Measurements from ENCODE around the gene IGFBP1.

The IGFBP1 gene

DNA sequence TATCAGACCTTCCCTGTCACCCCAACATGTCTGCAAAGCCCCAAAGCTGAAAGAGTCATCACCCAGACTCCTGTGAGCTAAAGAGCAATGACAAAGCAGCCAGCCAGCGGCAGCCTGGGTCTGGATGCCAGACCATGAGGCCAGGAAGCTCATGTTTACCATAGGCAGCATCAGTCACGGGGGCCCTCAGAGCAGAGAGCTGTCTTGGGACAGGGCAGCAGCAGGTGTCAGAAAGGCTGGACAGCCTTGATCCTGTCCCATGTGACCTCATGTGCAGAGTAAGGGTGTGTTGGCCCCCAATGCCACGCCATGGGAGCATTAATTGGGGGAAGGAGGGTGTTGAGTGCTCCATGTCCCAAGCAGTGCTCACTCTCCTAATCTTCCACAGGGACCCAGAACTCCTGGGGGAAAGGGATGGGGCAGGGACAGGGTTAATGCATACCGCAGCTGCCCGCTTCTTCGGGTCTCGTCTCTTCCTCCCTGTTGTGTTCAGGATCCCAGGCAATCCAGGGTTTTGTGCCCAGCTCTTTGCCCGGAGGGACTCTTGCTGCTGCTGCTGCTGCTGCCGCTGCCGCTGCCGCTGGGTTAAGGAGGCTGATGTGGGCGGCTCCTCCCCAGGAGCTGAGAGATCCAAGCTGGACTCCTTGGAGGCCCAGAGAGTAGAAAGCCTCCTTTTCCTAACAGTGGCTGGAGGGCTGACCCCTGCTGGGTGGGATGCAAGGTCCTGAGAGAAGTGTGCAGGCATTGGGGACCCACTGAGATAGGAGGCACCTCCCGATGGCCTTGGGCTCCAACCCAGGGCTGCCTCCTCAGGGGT is 22.5 kb upstream of the IGFBP1 start:
- Histone ChIP-seq H3K4me3 (ENCODE audit: low read depth in 1 of 2, low read length in 2 of 2) (no peak overlapping the region), H3K9me3 (ENCODE audit: control insufficient read depth in 1 of 2, low read length in 2 of 2) (no peaks in the 10 kb centered on the region), H3K9ac (ENCODE audit: low read depth in 1 of 2, low read length in 2 of 2) (no peak overlapping the region), H3K27ac (ENCODE audit: low read depth, low read length) (no peak overlapping the region), H3K4me1 (ENCODE audit: control insufficient read depth in 1 of 2, insufficient read depth in 2 of 2, low read length in 2 of 2) (no peaks in the 10 kb centered on the region), H3K27me3 (ENCODE audit: control insufficient read depth in 1 of 2, insufficient read depth in 2 of 2, low read length in 2 of 2) (peaks cover 2 to 5% of the 10 kb centered on the region in 2 donors), H3K36me3 (ENCODE audit: control insufficient read depth in 1 of 2, insufficient read depth in 2 of 2, low read length in 2 of 2) (no peaks in the 10 kb centered on the region)

DNA sequence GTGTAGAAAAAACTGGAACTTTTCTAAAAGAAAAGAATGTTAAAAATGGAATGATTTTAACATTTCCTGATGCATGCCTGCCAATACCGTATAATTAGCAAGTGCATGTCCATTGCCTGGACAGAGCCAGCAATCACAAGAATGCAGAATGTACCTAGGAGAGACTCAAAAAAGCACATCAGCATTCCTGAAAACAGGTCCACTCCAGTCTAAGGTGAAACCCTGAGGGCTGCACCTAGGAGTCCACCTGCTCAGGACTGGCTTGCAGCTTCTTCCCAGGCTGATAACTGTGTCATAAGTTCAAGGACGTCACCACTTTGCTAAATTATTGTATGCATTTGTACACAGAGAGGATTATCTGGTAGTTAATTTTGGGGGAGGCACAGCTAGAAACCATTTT is 20.8 kb upstream of the IGFBP1 start:
- H3K27me3 ChIP-seq (ENCODE audit: control insufficient read depth in 1 of 2, insufficient read depth in 2 of 2, low read length in 2 of 2), result peaks cover 2 to 5% of the 10 kb centered on the region in 2 donors
- H3K9ac ChIP-seq (ENCODE audit: low read depth in 1 of 2, low read length in 2 of 2), result no peak overlapping the region
- no peaks in the 10 kb centered on the region for H3K36me3 ChIP-seq (ENCODE audit: control insufficient read depth in 1 of 2, insufficient read depth in 2 of 2, low read length in 2 of 2)
- no peak overlapping the region for H3K27ac ChIP-seq (ENCODE audit: low read depth, low read length)
- no peak overlapping the region for H3K4me3 ChIP-seq (ENCODE audit: low read depth in 1 of 2, low read length in 2 of 2)
- no peaks in the 10 kb centered on the region for H3K4me1 ChIP-seq (ENCODE audit: control insufficient read depth in 1 of 2, insufficient read depth in 2 of 2, low read length in 2 of 2)
- no peaks in the 10 kb centered on the region for H3K9me3 ChIP-seq (ENCODE audit: control insufficient read depth in 1 of 2, low read length in 2 of 2)

DNA sequence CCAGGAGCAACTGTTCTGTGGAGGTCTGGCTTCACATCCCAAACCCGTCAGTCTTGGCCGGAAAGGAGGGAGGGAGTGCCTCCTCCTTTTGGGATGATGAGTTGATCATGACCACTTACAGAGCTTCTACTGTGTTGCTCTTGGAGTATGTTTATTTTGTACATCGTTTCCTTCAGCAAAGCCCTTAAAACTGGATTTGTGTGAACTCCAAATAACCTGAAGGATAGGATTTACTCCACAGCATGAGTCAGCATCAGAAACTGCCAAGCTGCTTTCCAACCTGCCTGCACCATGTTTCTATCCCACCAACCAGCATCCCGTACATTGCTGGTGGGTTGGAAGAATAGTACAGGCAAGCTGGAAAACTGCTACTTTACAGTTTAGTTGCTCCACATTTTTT is 18.9 kb upstream of the IGFBP1 start:
- Histone ChIP-seq H3K9ac (ENCODE audit: low read depth in 1 of 2, low read length in 2 of 2) (no peak overlapping the region), H3K27ac (ENCODE audit: low read depth, low read length) (no peak overlapping the region), H3K36me3 (ENCODE audit: control insufficient read depth in 1 of 2, insufficient read depth in 2 of 2, low read length in 2 of 2) (no peaks in the 10 kb centered on the region), H3K9me3 (ENCODE audit: control insufficient read depth in 1 of 2, low read length in 2 of 2) (no peaks in the 10 kb centered on the region), H3K4me3 (ENCODE audit: low read depth in 1 of 2, low read length in 2 of 2) (no peak overlapping the region), H3K27me3 (ENCODE audit: control insufficient read depth in 1 of 2, insufficient read depth in 2 of 2, low read length in 2 of 2) (peaks cover 2 to 5% of the 10 kb centered on the region in 2 donors), H3K4me1 (ENCODE audit: control insufficient read depth in 1 of 2, insufficient read depth in 2 of 2, low read length in 2 of 2) (no peaks in the 10 kb centered on the region)

DNA sequence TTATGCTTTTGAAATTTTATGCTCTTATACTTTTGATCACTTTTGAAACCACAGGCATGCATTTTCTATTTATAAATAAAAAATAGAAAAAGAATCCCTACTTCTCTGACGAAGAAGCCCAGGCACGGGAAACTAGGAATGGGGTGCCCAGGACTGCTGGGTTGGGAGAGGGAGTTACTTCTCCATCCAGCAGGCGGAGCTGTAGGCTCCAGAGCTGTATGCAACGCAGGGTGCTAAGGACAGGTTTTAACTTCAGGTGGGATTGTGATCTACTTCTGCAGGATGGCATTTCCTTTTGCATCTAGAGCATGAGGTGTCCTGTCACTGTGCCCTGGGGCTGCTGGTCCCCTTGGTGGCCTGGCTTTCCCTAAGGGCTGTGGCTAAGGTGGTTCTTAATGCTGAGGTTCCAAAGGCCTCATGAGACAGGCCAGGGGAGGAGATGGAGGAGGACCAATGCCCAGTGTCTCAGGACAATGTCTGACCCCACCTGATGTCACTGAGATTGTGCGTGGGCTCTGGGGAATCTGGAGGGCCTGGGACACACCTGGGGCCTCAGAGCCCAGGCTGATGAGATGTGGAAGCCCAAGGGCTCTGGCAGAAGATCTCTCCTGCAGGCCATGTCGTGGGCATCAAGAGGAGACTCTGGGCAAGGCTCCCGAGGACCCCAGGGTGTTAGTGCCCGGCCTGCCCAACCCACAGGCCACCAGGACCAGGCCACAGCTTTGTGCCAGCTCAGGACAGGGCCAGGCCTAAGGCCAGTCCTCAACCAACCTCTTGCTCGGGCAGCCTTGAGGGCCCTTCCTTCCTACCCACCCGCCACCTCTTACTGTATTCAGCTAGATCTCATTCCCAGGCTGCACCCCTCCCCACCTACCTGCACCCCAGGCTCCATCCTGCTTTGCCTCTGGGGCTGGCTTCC is 15.9 kb upstream of the IGFBP1 start:
- H3K9me3 ChIP-seq (ENCODE audit: control insufficient read depth in 1 of 2, low read length in 2 of 2), result no peaks in the 10 kb centered on the region

DNA sequence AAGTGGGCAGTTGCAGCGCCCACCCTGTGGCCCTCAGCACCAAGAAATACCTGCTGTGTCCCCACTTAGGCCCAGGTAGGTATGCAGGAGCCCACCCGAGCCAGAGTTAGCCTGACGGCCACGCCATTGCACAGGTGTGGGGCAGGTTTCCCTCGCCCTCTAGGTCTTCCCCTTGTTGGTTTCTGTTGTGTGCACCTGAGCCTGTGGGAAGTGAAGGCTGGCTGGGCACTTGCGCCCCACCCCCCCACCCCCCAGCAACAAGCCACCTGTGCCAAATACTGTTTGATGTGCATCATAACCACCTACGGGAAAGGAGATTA is 15.3 kb upstream of the IGFBP1 start, which contains the start of gene CCDC201:
Gene CCDC201 (minus strand): TSS at position 48 of the 320 bp plus-strand sequence. CDS start 75 bp downstream, outside the sequence.
- H3K9ac ChIP-seq (ENCODE audit: low read depth in 1 of 2, low read length in 2 of 2), result no peak within 1 kb of the TSS
- peaks cover 2 to 5% of the 10 kb centered on the region in 2 donors for H3K27me3 ChIP-seq (ENCODE audit: control insufficient read depth in 1 of 2, insufficient read depth in 2 of 2, low read length in 2 of 2)
- no peak within 1 kb of the TSS for H3K4me3 ChIP-seq (ENCODE audit: low read depth in 1 of 2, low read length in 2 of 2)
- H3K4me1 ChIP-seq (ENCODE audit: control insufficient read depth in 1 of 2, insufficient read depth in 2 of 2, low read length in 2 of 2), result no peaks in the 10 kb centered on the region
- H3K36me3 ChIP-seq (ENCODE audit: control insufficient read depth in 1 of 2, insufficient read depth in 2 of 2, low read length in 2 of 2), result no peaks in the 10 kb centered on the region
- H3K27ac ChIP-seq (ENCODE audit: low read depth, low read length), result no peak within 1 kb of the TSS
- no peaks in the 10 kb centered on the region for H3K9me3 ChIP-seq (ENCODE audit: control insufficient read depth in 1 of 2, low read length in 2 of 2)

More for the DNA sequence above, 15.9 kb upstream of the IGFBP1 start:
- peaks cover 2 to 5% of the 10 kb centered on the region in 2 donors for H3K27me3 ChIP-seq (ENCODE audit: control insufficient read depth in 1 of 2, insufficient read depth in 2 of 2, low read length in 2 of 2)
- no peaks in the 10 kb centered on the region for H3K4me1 ChIP-seq (ENCODE audit: control insufficient read depth in 1 of 2, insufficient read depth in 2 of 2, low read length in 2 of 2)
- no peak overlapping the region for H3K4me3 ChIP-seq (ENCODE audit: low read depth in 1 of 2, low read length in 2 of 2)
- no peak overlapping the region for H3K9ac ChIP-seq (ENCODE audit: low read depth in 1 of 2, low read length in 2 of 2)
- no peak overlapping the region for H3K27ac ChIP-seq (ENCODE audit: low read depth, low read length)
- no peaks in the 10 kb centered on the region for H3K36me3 ChIP-seq (ENCODE audit: control insufficient read depth in 1 of 2, insufficient read depth in 2 of 2, low read length in 2 of 2)

DNA sequence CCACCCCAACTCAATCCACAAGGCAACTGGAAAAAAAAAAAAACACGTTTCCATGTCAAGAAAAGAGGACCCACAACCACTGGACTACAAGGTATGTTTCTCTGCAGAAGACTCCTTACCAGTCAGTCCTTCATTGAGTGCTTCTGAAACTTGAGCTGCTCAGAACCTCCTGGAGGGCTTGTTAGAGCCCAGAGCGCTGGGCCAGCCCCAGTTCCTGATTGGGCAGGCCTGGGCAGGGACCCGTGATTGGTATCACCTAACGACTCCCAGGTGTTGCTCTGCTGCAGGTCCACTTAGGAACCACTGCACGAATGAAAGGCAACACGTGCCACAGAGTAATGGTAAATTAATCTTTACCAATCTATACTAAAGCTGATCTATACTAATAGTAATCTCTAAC is 14.9 kb upstream of the IGFBP1 start:
- H3K4me3 ChIP-seq (ENCODE audit: low read depth in 1 of 2, low read length in 2 of 2), result no peak overlapping the region
- H3K4me1 ChIP-seq (ENCODE audit: control insufficient read depth in 1 of 2, insufficient read depth in 2 of 2, low read length in 2 of 2), result no peaks in the 10 kb centered on the region
- H3K27ac ChIP-seq (ENCODE audit: low read depth, low read length), result no peak overlapping the region
- H3K9me3 ChIP-seq (ENCODE audit: control insufficient read depth in 1 of 2, low read length in 2 of 2), result no peaks in the 10 kb centered on the region
- no peak overlapping the region for H3K9ac ChIP-seq (ENCODE audit: low read depth in 1 of 2, low read length in 2 of 2)
- peaks cover 0 to 5% of the 10 kb centered on the region in 2 donors for H3K27me3 ChIP-seq (ENCODE audit: control insufficient read depth in 1 of 2, insufficient read depth in 2 of 2, low read length in 2 of 2)
- no peaks in the 10 kb centered on the region for H3K36me3 ChIP-seq (ENCODE audit: control insufficient read depth in 1 of 2, insufficient read depth in 2 of 2, low read length in 2 of 2)

DNA sequence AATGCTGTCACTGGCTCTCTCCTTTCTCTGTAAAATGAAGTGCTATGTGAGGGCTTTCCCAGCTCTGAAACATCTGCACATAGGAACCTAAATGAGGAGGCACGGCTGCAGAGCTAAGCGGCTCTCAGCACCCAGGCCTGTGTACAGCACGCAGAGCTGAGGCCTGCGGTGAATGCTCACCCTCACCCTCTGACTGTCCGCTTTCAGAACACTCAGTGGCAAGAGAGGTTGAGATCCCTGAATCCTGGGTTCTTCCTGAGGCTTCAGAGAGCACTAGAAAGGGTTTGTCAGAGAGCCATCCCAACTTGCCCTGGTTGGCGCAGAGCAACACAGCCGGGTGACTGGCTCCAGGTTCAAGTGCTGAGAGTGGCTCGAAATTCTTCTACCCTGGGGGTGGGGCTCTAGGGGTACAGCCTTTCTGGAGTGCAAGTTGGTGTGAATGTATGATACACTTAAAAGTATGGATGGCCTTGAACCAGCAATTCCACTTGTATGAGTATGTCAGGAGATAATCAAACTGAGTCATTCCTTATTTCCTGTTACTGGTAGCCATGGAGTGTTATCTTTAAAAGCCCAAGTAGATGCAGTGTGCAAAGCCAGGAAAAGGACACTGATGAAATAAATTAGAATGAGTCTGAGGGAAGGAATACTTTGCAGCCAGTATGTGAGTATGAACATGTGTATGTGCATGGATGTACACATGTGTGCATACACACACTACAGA is 13.7 kb upstream of the IGFBP1 start:
- Histone ChIP-seq H3K27me3 (ENCODE audit: control insufficient read depth in 1 of 2, insufficient read depth in 2 of 2, low read length in 2 of 2) (peaks cover 0 to under 1% of the 10 kb centered on the region in 2 donors), H3K9ac (ENCODE audit: low read depth in 1 of 2, low read length in 2 of 2) (no peak overlapping the region), H3K27ac (ENCODE audit: low read depth, low read length) (no peak overlapping the region), H3K4me3 (ENCODE audit: low read depth in 1 of 2, low read length in 2 of 2) (no peak overlapping the region), H3K36me3 (ENCODE audit: control insufficient read depth in 1 of 2, insufficient read depth in 2 of 2, low read length in 2 of 2) (no peaks in the 10 kb centered on the region), H3K9me3 (ENCODE audit: control insufficient read depth in 1 of 2, low read length in 2 of 2) (peaks cover 0 to 3% of the 10 kb centered on the region in 2 donors), H3K4me1 (ENCODE audit: control insufficient read depth in 1 of 2, insufficient read depth in 2 of 2, low read length in 2 of 2) (no peaks in the 10 kb centered on the region)

DNA sequence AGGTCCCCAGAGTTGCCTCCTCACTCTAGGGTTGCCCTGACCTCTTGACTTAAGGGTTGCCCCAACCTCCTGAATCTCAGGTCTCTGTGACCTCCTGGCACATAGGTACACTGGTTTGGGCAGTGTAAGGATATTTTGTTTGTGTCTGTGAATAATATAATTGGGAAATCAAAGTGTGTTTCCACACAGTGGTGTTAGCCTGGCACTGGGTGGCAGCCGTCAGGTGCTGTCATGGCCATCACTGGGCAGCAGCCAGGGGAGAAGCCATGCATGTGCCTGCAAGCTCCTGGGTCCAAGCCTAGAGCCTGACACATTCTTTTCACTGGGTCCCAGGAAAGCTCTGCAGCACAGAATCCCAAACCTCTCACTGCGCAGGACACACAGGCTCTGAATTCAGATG is 11.8 kb upstream of the IGFBP1 start:
- no peaks in the 10 kb centered on the region for H3K36me3 ChIP-seq (ENCODE audit: control insufficient read depth in 1 of 2, insufficient read depth in 2 of 2, low read length in 2 of 2)
- H3K27me3 ChIP-seq (ENCODE audit: control insufficient read depth in 1 of 2, insufficient read depth in 2 of 2, low read length in 2 of 2), result no peaks in the 10 kb centered on the region
- no peak overlapping the region for H3K9ac ChIP-seq (ENCODE audit: low read depth in 1 of 2, low read length in 2 of 2)
- H3K9me3 ChIP-seq (ENCODE audit: control insufficient read depth in 1 of 2, low read length in 2 of 2), result peaks cover 0 to 3% of the 10 kb centered on the region in 2 donors
- no peak overlapping the region for H3K27ac ChIP-seq (ENCODE audit: low read depth, low read length)
- no peaks in the 10 kb centered on the region for H3K4me1 ChIP-seq (ENCODE audit: control insufficient read depth in 1 of 2, insufficient read depth in 2 of 2, low read length in 2 of 2)
- H3K4me3 ChIP-seq (ENCODE audit: low read depth in 1 of 2, low read length in 2 of 2), result no peak overlapping the region

DNA sequence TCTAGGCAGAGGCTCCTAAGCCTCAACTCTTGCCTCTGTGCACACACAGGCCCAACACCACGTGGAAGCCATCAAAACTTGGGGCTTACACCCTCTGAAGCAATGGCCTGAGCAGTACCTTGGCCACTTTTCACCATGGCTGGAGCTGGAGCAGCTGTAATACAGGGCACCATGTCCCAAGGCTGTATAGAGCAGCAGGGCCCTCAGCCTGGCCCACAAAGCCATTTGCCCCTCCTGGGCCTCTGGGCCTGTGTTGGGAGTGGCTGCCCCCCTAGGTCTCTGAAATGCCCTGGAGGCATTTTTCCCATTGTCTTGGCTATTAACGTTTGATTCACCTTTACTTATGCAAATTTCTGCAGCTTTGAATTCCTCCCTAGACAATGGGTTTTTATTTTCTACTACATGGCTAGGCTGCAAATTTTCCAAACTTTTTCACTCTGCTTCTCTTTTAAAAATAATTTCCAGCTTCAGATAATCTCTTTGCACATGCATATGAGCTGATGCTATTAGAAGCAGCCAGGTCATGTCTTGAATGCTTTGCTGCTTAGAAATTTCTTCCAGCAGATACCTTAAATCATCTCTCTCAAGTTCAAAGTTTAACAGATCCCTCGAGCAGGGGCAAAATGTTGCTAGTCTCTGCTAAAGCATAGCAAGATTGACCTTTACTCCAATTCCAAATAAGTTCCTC is 9.7 kb upstream of the IGFBP1 start:
- H3K4me1 ChIP-seq (ENCODE audit: control insufficient read depth in 1 of 2, insufficient read depth in 2 of 2, low read length in 2 of 2), result no peaks in the 10 kb centered on the region
- no peak overlapping the region for H3K9ac ChIP-seq (ENCODE audit: low read depth in 1 of 2, low read length in 2 of 2)
- H3K9me3 ChIP-seq (ENCODE audit: control insufficient read depth in 1 of 2, low read length in 2 of 2), result peaks cover 0 to 3% of the 10 kb centered on the region in 2 donors
- no peaks in the 10 kb centered on the region for H3K27me3 ChIP-seq (ENCODE audit: control insufficient read depth in 1 of 2, insufficient read depth in 2 of 2, low read length in 2 of 2)
- H3K4me3 ChIP-seq (ENCODE audit: low read depth in 1 of 2, low read length in 2 of 2), result no peak overlapping the region
- no peak overlapping the region for H3K27ac ChIP-seq (ENCODE audit: low read depth, low read length)
- H3K36me3 ChIP-seq (ENCODE audit: control insufficient read depth in 1 of 2, insufficient read depth in 2 of 2, low read length in 2 of 2), result no peaks in the 10 kb centered on the region
